ENCODE measurements around the gene HTR3E.
"Not testable (repeated sequence)": the region's sequence is repeated elsewhere in the genome, so short reads cannot be mapped to it uniquely, and the experiment has no call there.

HTR3E gene, protein sequence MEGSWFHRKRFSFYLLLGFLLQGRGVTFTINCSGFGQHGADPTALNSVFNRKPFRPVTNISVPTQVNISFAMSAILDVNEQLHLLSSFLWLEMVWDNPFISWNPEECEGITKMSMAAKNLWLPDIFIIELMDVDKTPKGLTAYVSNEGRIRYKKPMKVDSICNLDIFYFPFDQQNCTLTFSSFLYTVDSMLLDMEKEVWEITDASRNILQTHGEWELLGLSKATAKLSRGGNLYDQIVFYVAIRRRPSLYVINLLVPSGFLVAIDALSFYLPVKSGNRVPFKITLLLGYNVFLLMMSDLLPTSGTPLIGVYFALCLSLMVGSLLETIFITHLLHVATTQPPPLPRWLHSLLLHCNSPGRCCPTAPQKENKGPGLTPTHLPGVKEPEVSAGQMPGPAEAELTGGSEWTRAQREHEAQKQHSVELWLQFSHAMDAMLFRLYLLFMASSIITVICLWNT
- 0 reads per million in 3 experiments for total RNA-seq

DNA sequence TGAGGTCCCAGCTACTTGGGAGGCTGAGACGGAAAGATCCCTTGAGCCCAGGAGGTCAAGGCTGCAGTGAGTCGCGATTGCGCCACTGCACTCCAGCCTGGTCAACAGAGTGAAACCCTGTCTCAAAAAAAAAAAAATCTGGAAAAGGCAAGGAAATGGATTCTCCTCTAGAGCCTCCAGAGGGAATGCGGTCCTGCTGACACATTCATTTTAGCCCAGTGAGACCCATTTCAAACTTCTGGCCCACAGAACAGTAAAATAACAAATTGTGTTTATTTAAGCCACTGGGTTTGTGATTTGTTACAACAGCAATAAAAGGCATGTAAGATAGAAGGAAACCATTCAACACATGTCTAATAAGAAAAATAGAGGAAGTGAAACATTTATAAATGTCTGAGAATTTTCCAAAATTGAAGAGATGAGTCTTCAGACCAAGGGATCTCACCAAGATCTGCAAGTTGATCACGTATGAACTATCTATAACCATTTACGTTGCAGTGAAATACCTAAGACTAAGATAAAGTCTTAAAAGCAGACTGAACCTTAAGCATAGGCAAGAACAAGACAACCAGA is at the start of gene HTR3E:
TSS of gene HTR3E (plus strand) at position 254 of the 573 bp plus-strand sequence. CDS start 466 bp downstream, outside the sequence.
- no peak for DNase-seq

DNA sequence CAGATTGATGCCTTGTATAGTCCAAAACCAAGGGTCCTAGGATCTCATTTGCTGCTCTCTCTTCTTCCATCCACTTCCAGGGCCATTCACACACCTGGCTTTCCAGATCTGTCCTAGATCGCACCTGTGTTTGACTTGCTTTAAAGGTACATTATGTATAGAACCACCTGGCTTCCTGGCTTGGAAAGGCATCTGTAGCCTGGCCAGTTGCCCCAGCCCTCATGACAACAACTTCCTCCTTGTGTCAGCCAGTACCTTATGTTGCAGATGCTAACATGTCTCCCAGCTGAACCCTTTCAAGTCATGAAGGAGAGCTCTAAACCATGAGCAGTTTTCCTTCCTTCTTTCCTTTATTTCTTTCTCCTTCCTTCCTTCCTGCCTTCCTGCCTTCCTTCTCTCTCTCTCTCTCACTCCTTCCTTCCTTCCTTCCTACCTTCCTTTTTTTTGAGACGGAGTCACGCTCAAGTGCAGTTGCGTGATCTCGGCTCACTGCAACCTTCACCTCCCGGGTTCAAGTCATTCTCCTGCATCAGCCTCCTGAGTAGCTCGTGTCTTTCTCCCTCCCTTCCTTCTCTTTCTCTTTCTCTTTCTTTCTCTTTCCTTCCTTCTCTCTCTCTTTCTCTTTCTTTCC is 46.5 kb upstream of the HTR3E start:
- DNase-seq: no peak

DNA sequence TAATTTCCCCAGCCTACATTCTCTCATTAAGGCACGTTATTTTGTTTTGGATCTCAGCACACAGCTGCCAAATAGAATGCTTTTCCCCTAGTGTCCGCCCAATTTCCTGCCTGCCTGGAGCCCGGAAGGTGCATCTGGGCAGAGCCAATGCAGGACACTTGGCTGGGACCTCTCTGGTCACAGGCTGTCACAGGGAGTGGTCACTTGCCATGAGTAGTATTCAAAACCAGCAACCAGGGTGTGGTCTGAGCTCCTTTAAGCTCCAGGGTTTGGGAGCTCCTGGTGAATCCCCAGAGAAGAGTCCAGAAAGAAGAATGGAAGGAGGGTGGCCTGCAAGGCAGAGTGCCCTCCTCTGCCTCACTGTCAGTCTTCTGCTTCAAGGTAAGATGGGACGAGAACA is 44.1 kb upstream of the HTR3E start, which contains the start of gene HTR3C:
TSS of gene HTR3C (plus strand) at position 281 of the 400 bp plus-strand sequence. CDS start at position 315, 34 bp downstream.
- no peak for DNase-seq

GRCh38 chr3:184058029-184058428 is 38.8 kb upstream of the HTR3E start:
- no peak for DNase-seq

DNA sequence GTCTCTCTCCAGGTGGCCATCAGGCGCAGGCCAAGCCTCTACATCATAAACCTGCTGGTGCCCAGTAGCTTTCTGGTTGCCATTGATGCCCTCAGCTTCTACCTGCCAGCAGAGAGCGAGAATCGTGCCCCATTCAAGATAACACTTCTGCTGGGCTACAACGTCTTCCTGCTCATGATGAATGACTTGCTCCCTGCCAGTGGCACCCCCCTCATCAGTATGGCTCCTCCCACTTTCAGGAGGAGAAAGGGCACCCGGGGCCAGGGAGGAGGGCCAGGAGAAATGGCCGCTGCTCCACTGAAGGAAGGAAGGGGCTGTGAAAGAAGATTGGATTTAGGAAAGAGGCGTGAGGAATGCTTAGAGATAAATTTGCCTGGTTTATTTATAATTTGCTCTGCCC is 37.4 kb upstream of the HTR3E start:
- no peak for DNase-seq

- no peak for DNase-seq
Observed at GRCh38 chr3:184062637-184063036, 34.2 kb upstream of the HTR3E start.

DNA sequence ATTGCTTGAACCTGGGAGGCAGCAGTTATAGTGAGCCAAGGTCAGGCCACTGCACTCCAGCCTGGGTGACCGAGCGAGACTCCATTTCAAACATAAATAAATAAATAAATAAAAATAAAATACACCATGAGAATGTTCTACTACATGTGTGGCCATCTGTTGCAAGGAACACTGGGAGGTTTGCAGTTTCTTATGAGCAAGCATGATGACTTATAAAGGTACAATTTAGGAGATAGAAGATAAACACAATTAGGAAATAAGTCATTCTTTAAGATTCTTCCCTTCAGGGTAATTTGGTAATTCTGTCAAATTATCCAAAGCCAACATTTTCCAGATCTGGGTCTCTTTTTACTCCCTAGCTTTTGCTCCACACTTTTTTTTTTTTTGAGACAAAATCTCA is 30.7 kb upstream of the HTR3E start:
- no peak for DNase-seq

GRCh38 chr3:184067573-184068055 is 29.2 kb upstream of the HTR3E start:
- no peak for DNase-seq

DNA sequence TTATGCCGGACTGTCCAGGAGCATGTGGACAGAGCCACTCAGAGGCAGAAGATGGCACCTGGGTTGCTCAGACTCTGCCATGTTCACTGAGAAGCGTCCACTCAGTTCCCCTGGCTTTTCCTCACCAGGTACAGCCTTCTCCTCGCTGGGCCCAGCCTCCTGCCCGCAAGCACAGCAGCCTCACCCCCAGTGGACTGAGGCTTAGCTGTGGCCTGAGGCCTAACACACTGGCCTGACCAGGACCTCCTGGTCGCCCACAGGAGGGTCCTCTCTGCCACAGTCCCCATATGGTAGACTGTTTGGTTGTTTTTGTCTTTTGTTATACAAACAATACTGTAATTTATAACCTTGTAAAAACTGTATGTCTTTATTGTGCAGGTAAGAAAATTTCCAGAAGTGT is 28.5 kb upstream of the HTR3E start:
- no peak for DNase-seq

DNA sequence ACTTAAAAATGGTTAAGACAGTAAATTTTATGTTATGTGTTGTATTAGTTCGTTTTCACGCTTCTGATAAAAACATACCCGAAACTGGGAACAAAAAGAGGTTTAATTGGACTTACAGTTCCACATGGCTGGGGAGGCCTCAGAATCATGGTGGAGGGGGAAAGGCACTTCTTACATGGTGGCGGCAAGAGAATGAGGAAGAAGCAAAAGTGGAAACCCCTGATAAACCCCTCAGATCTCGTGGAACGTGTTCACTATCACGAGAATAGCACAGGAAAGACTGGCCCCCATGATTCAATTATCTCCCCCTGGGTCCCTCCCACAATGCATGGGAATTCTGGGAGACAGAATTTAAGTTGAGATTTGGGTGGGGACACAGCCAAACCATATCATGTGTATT is 25.7 kb upstream of the HTR3E start:
- DNase-seq: not testable (repeated sequence)

GRCh38 chr3:184073621-184074020 is 23.2 kb upstream of the HTR3E start:
- DNase-seq: no peak

GRCh38 chr3:184075901-184076300 is 21.0 kb upstream of the HTR3E start:
- no peak for DNase-seq

DNA sequence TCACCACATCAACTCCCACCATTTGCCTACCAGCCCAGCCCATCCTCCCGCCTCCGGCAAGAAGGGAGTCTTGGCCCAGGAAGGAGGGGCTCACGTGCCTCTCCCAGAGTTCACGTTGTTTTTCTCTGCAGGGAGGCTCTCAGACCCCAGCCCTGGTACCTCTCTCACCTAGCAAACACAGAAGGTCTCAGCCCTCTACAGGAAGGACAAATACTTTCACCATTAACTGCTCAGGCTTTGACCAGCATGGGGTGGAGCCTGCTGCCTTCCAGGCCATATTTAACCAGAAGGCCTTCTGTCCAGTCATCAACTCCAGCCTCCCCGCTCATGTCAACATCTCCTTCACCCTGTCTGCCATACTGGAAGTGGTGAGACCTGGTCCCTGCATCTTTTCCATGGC is 19.0 kb upstream of the HTR3E start:
- DNase-seq: no peak

DNA sequence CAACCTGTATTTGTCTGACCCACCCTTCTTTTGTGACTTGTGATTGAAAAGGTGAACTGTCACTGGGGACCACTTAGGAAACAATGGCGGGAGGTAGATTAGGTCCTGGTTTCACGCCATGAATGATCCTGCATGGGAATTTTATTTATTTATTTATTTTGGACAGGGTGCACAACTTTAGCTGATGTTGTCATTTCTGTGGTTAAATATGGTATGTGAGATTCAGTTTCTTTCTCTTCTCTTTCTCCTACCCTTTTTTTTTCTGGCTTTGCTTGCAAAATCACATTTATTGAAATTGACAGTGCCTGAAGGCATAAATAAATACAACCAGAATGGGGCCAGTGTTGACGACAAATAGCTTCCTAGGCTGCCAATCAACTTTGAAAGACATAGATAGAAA is 18.0 kb upstream of the HTR3E start:
- DNase-seq: no peak

DNA sequence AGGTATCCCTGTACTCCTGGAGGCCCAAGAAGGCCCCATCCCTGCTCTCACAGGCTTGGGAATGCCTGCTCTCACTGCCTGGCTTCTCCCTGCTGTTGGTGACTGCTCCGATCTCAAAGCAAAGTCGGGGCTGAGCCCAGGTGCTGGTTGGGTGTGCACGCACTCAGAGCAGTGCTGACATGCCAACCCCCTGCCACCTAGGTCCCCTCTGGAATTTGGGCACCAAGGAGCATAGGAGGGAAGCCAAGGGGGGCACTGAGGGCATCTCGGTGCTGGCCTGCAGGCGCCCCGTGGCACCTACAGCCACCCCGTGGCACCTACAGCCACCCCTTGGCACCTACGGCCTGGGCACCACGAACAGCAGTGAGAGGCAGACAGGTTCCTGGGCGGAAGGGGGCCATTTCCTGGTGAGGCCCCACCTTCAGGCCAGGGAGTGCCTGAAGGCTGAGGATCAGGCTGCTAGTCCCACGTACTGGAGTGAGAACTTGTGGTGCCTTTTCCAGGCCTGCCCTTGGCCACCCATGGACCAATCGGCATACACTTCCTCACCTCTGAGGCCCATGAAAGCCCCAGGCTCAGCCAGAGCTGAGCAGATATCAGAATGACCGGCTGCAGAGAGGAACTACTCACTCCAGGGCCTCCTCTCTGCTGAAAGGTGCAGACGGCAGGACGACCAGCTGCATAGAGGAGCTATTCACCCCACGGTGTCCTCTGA is 15.6 kb upstream of the HTR3E start:
- no peak for DNase-seq

DNA sequence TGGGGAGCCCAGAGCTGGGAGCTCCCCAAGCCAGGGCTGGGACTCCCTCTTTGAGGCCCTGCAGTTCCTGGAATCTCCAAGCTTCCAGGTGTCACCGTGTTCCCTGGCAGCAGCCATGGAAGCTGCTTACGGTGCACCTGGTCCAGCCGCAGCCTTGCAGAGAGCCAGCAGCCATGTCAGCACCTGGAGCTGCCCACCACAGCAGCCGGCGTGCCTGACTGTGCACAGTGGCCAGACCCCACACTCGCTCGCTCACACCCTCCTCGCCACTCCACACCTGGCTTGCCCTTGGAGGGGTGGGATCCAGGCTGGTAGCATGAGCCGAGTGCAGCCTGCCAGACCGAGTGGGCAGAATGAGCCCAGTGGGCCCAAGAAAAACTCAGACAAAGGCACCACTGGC is 14.8 kb upstream of the HTR3E start:
- no peak for DNase-seq

DNA sequence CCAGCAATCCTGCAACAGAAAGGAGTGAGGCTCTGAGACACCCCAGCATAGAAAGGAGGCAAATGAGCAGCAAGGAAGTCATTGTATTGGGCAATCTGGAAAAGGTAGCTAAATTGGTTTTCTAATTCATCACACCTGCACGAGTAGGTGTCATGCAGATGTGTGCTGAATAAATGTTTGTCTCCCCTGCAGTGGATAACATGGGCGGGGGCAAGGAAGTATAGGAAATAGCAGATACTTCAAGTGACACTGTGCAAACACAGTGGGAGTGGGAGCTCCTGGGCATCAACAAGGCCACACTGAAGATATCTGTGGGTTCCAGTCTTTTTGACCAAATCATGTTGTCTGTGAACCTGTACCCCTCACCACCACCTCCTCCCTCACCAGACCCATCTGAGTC is 14.4 kb upstream of the HTR3E start:
- no peak for DNase-seq

- DNase-seq: no peak
Observed at GRCh38 chr3:184085389-184085852, 11.4 kb upstream of the HTR3E start.

DNA sequence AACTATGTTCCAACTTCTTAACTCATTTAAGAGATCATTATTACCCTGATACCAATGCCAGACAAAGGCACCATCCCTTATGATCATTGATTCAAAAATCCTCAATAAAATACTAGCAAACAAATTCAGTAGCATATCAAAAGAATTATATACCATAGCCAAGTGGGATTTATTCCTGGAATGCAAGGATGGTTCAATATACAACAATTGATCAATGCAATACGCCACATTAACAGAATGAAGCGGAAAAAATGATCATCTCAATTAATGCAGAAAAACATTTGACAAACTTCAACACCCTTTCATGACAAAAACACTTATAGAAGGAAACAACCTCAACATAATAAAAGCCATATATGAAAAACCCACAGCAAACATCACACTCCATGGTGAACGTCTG is 4.7 kb upstream of the HTR3E start:
- no peak for DNase-seq

- no peak for DNase-seq
Observed at GRCh38 chr3:184097556-184097955, 692 bp downstream of the HTR3E start.

- DNase-seq: no peak
Observed at GRCh38 chr3:184099806-184100686, 3.2 kb downstream of the HTR3E start.

- no peak for DNase-seq
Observed at GRCh38 chr3:184110316-184110725, 13.5 kb downstream of the HTR3E start.
